Neutrophil (primary cell): ENCODE data around the gene CSF1.

Experiments
- H3K27ac ChIP-seq: fragments of 200-600 bp; sonication (generic); 2 replicates; pipeline ENCODE4 v1.5.1; 2016; ENCODE audit warnings: mild to moderate bottlenecking, moderate library complexity
- H3K27me3 ChIP-seq: fragments of 200-600 bp; sonication (generic); 2 replicates; pipeline ENCODE4 v1.6.0; 2016; ENCODE audit warnings: mild to moderate bottlenecking
- H3K36me3 ChIP-seq: fragments of 200-600 bp; sonication (generic); 2 replicates; pipeline ENCODE4 v1.5.1; 2017
- H3K4me1 ChIP-seq, 2 experiments: fragments of 200-600 bp in 1 of 2; sonication (generic) in 1 of 2; 1 replicate in 1 of 2; 2 replicates in 1 of 2; pipeline versions ENCODE4 v1.5.1 to v1.6.1; 2013 to 2016; ENCODE audit warnings: low read depth in 1 of 2, low read length in 1 of 2, mild to moderate bottlenecking in 1 of 2, moderate library complexity in 1 of 2; ENCODE audit not compliant: control insufficient read depth in 1 of 2, insufficient read depth in 1 of 2
- H3K4me3 ChIP-seq, 2 experiments: fragments of 200-600 bp in 1 of 2; sonication (generic) in 1 of 2; 1 replicate in 1 of 2; 2 replicates in 1 of 2; pipeline ENCODE4 v1.5.1; 2013 to 2016; ENCODE audit warnings: low read depth in 1 of 2, low read length in 1 of 2, mild to moderate bottlenecking in 1 of 2, moderate library complexity in 1 of 2
- H3K9me3 ChIP-seq: fragments of 200-600 bp; sonication (generic); 2 replicates; pipeline ENCODE4 v1.5.1; 2016
- TF ChIP-seq, protein P1 (sequence below): fragments of 200-600 bp; sonication (generic); IDR thresholded peaks from 2 replicates; pipeline ENCODE4 v1.5.1; 2016; ENCODE audit warnings: antibody characterized with exemption

Gene CSF1

GRCh38 chr1:109944541-109944940, 33.9 kb downstream of the CSF1 start:
- H3K27ac ChIP-seq = no peak overlapping the region
- H3K36me3 ChIP-seq = no peaks in the 10 kb centered on the region
- H3K4me3 ChIP-seq = no peak overlapping the region
- no peaks in the 10 kb centered on the region for H3K27me3 ChIP-seq
- H3K4me1 ChIP-seq = peaks cover 0 to 3% of the 10 kb centered on the region in 2 experiments
- TF ChIP-seq, protein P1, sequence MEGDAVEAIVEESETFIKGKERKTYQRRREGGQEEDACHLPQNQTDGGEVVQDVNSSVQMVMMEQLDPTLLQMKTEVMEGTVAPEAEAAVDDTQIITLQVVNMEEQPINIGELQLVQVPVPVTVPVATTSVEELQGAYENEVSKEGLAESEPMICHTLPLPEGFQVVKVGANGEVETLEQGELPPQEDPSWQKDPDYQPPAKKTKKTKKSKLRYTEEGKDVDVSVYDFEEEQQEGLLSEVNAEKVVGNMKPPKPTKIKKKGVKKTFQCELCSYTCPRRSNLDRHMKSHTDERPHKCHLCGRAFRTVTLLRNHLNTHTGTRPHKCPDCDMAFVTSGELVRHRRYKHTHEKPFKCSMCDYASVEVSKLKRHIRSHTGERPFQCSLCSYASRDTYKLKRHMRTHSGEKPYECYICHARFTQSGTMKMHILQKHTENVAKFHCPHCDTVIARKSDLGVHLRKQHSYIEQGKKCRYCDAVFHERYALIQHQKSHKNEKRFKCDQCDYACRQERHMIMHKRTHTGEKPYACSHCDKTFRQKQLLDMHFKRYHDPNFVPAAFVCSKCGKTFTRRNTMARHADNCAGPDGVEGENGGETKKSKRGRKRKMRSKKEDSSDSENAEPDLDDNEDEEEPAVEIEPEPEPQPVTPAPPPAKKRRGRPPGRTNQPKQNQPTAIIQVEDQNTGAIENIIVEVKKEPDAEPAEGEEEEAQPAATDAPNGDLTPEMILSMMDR = no peak
- H3K9me3 ChIP-seq = no peaks in the 10 kb centered on the region

GRCh38 chr1:109946511-109946910, 35.9 kb downstream of the CSF1 start:
- Histone ChIP-seq H3K27ac (no peak overlapping the region), H3K36me3 (no peaks in the 10 kb centered on the region), H3K4me3 (no peak overlapping the region), H3K9me3 (no peaks in the 10 kb centered on the region), H3K27me3 (no peaks in the 10 kb centered on the region), H3K4me1 (peaks cover 0 to 3% of the 10 kb centered on the region in 2 experiments)
- TF ChIP-seq, protein P1 = no peak

DNA sequence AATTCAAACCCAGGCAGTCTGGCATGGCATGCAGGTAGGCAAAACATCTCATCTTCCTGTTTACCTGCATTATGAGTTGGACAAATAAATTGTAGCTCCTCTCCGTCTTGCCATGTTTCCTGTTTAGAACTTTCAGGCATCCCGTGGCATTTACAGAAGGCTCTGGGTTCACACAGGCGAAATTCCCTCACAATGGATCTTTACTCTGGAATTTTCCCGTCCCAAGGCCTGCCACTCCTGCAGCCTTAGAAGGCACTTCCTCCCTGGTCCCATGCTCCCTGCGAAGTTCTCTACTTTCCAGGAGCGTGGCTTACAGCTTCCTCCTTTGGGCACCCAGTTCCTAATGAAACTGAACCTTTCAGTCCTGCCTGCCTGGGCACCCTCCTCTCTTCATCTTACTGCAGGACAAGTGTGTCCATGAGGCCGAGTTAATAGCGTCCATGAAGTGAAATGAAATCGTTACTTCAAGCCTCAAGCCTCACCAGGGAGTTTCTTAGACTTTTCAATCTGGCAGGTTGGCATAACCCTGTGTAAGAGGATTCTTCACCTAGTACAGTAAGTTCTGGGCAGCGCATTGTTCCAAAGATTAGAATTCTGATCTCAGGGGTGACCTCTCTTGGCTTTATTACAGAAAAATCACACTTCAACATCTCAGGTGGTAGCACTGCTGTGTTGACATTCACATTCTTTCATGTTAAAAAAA, 37.1 kb downstream of the CSF1 start:
- Histone ChIP-seq H3K4me1 (peaks cover 0 to 3% of the 10 kb centered on the region in 2 experiments), H3K4me3 (no peak overlapping the region), H3K9me3 (no peaks in the 10 kb centered on the region), H3K27me3 (no peaks in the 10 kb centered on the region), H3K36me3 (no peaks in the 10 kb centered on the region), H3K27ac (no peak overlapping the region)
- TF ChIP-seq, protein P1 = no peak

- no peaks in the 10 kb centered on the region for H3K27me3 ChIP-seq
- TF ChIP-seq, protein P1 = no peak
Measured at GRCh38 chr1:109948285-109948630, 37.6 kb downstream of the CSF1 start.

DNA sequence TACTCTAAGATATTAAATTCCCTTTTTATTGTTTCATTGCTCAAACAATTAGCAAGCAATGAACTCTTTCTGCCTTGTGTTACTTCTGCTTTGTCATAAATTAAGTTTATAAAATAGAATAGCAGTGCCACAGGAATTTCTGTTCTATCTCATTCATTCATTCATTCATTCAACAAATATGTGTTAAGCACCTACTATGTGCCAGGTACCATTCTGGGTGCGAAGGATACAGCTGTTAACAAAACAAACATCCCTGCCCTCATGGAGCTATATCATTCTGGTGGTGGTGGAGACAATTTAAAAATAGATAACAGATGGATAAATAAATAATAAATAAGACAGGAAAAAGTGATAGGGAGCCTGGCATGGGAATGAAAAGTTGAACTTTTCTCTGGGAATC, 39.4 kb downstream of the CSF1 start:
- Histone ChIP-seq H3K27me3 (no peaks in the 10 kb centered on the region), H3K9me3 (no peaks in the 10 kb centered on the region), H3K36me3 (no peaks in the 10 kb centered on the region), H3K4me3 (no peak overlapping the region), H3K4me1 (no peaks in the 10 kb centered on the region), H3K27ac (no peak overlapping the region)
- TF ChIP-seq, protein P1 = no peak

More at GRCh38 chr1:109948285-109948630, 37.6 kb downstream of the CSF1 start:
- no peaks in the 10 kb centered on the region for H3K36me3 ChIP-seq
- no peak overlapping the region for H3K4me3 ChIP-seq
- H3K27ac ChIP-seq = no peak overlapping the region
- peaks cover 0 to 3% of the 10 kb centered on the region in 2 experiments for H3K4me1 ChIP-seq
- no peaks in the 10 kb centered on the region for H3K9me3 ChIP-seq
